GM19351 (cell line): ENCODE data around the gene RBM38.
A peak's percentile ranks its signal among the peaks of the same experiment; 100 is the strongest.

Experiments
- ATAC-seq: cut with Tn5 transposase; IDR thresholded peaks from one replicate; pipeline ENCODE4 v1.9.1; 2021; ENCODE audit warnings: mild to moderate bottlenecking, moderate library complexity; ENCODE audit not compliant: unreplicated experiment

The RBM38 gene

GRCh38 chr20:57389695-57390603 is 1.2 kb upstream of the RBM38 start:
- no peak for ATAC-seq

- ATAC-seq = peak; percentile 10
These were observed 474 bp downstream of the RBM38 start for GRCh38 chr20:57391439-57392301.

- ATAC-seq = peak; percentile 11
These were observed 1.5 kb downstream of the RBM38 start for GRCh38 chr20:57392512-57393271.

- no peak for ATAC-seq
These were observed 2.3 kb downstream of the RBM38 start for GRCh38 chr20:57393321-57394120.

GRCh38 chr20:57394121-57395082 is 3.2 kb downstream of the RBM38 start:
- ATAC-seq = no peak

- no peak for ATAC-seq
These were observed 4.1 kb downstream of the RBM38 start for GRCh38 chr20:57395111-57395966.

- ATAC-seq = no peak
These were observed 5.2 kb downstream of the RBM38 start for GRCh38 chr20:57396212-57396983.

- no peak for ATAC-seq
These were observed 5.9 kb downstream of the RBM38 start for GRCh38 chr20:57396984-57397692.

- ATAC-seq = peak; percentile 11
These were observed 6.5 kb downstream of the RBM38 start for GRCh38 chr20:57397693-57398108.

- ATAC-seq = peak; percentile 47
These were observed 7.1 kb downstream of the RBM38 start for GRCh38 chr20:57398231-57398821.

GRCh38 chr20:57398901-57399535 is 7.8 kb downstream of the RBM38 start:
- ATAC-seq = no peak

GRCh38 chr20:57399587-57400155 is 8.5 kb downstream of the RBM38 start:
- ATAC-seq = peak; percentile 27

GRCh38 chr20:57400231-57400701 is 9.1 kb downstream of the RBM38 start:
- no peak for ATAC-seq

- no peak for ATAC-seq
These were observed 9.8 kb downstream of the RBM38 start for GRCh38 chr20:57400821-57401564.

- ATAC-seq = no peak
These were observed 10.3 kb downstream of the RBM38 start for GRCh38 chr20:57401565-57401918.
